Measurements from ENCODE around the gene APLP2. TPM values are rescaled to one million over a fixed set of nuclear protein-coding genes. Genes with fewer than 3 reads are reported as not detected.
"Not testable (repeated sequence)": the region's sequence is repeated elsewhere in the genome, so short reads cannot be mapped to it uniquely, and the experiment has no call there.

The APLP2 gene
- polyA plus RNA-seq, 6 donors from 2014 or later, result 289 to 343 (median 310) TPM

DNA sequence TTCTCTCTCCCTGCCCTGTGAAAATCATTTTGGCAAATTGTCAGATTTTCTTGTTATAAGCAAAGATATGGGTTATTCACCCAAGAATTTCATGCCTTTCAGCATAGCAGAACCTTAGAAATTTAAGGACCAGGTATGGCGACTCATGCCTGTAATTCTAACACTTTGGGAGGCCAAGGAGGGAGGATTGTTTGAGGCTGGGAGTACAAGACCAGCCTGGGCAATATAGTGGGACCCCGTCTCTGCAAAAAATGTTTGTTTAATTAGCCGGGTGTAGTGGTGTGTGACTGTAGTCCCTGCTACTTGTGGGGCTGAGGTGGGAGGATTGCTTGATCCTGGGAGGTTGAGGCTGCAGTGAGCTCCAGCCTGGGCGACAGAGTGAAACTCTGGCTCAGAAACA lies 27.6 kb downstream of the APLP2 start:
- DNase-seq (no peak), ATAC-seq (ENCODE audit: low read depth in 2 of 2) (no peak)
- Mint-ChIP-seq H3K4me3 (peak overlapping the region in 1 of 8 donors; percentile 15), H3K9me3 (no peaks in the 10 kb centered on the region), H3K36me3 (peaks cover 0 to 13% of the 10 kb centered on the region in 2 donors), H3K4me1 (peaks cover 38 to 86% (median 78%) of the 10 kb centered on the region in 3 donors), H3K27me3 (no peaks in the 10 kb centered on the region), H3K27ac (peak overlapping the region in 3 of 6 donors; percentile 12 to 78 (median 24))

DNA sequence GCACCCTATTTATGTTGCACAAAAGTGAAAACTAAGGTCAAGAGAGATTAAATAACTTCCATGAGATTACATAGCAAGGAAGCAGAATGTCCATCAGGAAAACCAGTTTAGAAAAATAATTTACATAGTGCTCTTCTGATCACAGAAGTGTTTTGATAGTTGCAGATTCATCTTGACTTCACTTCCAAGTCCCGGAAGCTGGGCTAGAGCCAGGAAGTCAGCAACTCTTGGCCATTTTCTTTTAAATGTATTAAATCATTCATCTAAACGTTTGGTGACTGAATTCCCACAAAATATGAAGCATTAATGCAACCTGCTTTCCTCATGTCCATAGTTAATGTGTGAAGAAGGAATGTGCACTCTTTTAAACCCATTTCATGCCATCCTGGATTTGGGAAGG lies 29.7 kb downstream of the APLP2 start:
- ATAC-seq (ENCODE audit: low read depth in 2 of 2) (no peak), DNase-seq (no peak)
- no peaks in the 10 kb centered on the region for H3K9me3 Mint-ChIP-seq
- H3K4me1 Mint-ChIP-seq, result peaks cover 41 to 86% (median 82%) of the 10 kb centered on the region in 3 donors
- no peaks in the 10 kb centered on the region for H3K27me3 Mint-ChIP-seq
- H3K4me3 Mint-ChIP-seq, result peak overlapping the region in 4 of 8 donors; percentile 21 to 47 (median 28)
- peak overlapping the region in 1 of 6 donors; percentile 32 for H3K27ac Mint-ChIP-seq
- peaks cover 0 to 6% of the 10 kb centered on the region in 2 donors for H3K36me3 Mint-ChIP-seq

DNA sequence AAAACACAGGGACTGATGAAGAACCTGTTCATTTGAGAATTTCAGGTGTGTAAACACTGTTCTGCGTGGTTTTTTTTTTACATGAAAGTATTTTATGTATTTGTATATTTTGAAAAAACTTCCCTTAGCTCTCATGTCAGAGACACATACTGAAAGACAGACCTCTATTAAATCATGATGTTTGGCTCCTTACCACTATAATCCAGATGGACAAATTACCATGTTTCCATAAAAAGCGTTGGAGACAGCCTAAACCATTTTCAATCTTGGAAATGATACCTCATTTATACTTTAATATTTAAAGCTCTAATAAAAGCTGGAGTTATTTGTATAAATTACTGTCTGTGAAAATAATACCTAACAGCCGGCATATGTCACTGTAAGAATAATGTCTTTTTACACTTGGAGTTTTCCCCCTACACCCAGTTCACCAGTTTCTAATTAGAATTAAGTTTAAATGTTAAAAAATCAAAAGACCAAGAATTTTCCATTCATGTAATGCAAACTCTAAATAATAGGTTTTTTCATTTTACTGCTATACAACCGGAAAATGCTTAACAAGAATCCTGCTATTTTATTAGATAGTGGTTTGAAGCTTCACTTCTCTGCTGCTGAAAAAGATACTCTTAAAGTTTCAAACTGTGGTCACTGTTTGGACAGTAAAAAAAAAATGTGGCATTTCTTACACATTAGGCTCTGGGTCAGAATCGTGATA lies 30.8 kb downstream of the APLP2 start:
- no peaks in the 10 kb centered on the region for H3K9me3 Mint-ChIP-seq
- ATAC-seq (ENCODE audit: low read depth in 2 of 2) (no peak), DNase-seq (no peak)
- peaks cover 30 to 84% (median 71%) of the 10 kb centered on the region in 3 donors for H3K4me1 Mint-ChIP-seq
- H3K36me3 Mint-ChIP-seq, result no peaks in the 10 kb centered on the region
- peak overlapping the region in 1 of 6 donors; percentile 24 for H3K27ac Mint-ChIP-seq
- no peaks in the 10 kb centered on the region for H3K27me3 Mint-ChIP-seq
- no peak overlapping the region for H3K4me3 Mint-ChIP-seq

DNA sequence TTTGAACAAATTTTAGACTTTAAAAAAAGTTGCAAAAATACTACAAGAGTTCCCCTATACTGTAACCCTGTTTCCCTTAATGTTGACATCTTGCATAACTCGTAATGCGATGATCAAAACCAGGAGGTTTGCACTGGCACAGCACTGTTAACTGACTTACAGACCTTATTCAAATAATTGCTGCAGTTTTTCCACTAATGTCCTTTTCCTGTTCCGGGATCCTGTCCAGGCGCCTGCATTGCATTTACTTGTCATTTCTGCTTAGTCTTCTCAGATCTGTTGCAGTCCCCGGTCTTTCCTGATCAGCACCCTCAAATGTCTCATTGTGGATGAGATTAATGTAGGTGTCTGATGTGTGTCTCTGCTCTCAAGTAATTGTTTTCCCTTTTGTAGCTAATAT lies 32.0 kb downstream of the APLP2 start:
- H3K36me3 Mint-ChIP-seq, result no peaks in the 10 kb centered on the region
- H3K27me3 Mint-ChIP-seq, result no peaks in the 10 kb centered on the region
- H3K27ac Mint-ChIP-seq, result peak overlapping the region in 2 of 6 donors; percentile 11 to 80
- DNase-seq, result no peak
- H3K9me3 Mint-ChIP-seq, result no peaks in the 10 kb centered on the region
- ATAC-seq (ENCODE audit: low read depth in 2 of 2), result no peak
- H3K4me1 Mint-ChIP-seq, result peaks cover 30 to 84% (median 71%) of the 10 kb centered on the region in 3 donors
- no peak overlapping the region for H3K4me3 Mint-ChIP-seq

DNA sequence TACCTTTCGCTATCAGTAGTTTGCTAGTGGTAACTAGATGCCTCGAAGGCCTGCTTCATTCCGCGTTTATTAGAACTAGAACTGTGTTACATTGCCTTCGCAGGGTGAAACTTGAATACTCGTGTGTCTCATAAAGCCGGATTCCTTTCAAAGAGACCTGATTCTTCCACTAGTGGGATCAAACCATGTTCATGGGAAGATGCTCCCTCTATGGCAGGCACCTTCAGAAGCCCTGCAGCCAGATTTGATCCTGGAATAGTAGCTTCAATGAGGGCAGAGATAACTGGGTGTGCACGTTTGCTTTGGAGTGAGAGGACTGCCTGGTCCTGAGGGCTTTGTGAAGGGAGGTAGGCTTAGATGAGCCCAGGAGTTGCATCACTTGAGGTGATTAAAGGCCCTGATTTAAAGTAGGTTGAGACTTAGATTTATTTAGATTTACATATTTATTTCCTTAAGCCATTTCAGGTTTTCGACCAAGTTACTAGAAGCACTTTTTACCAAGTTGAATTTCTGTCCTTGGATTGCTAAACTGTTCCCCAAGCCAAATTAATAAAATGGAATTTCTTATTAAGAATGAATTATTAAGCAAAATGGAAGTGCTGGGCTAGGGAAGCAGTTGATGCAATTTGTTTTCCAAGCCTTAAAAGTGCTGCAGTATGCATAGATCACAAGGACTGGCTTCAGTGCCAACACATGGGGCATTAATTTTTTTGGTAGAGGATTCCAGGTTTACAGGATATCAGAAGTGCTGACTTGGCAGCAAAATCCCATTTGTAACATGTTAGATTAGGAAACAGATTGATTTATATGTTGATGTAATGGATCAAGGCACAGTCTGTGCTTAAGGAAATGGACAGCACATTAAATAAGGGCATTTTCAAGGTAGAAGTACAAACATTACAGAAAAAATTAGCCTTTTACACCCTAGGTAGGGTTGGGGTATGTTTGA lies 32.9 kb downstream of the APLP2 start:
- Mint-ChIP-seq H3K27me3 (no peaks in the 10 kb centered on the region), H3K27ac (peak overlapping the region in 2 of 6 donors; percentile 33 to 89), H3K4me3 (peak overlapping the region in 1 of 8 donors; percentile 32), H3K4me1 (peaks cover 30 to 81% (median 64%) of the 10 kb centered on the region in 3 donors), H3K36me3 (no peaks in the 10 kb centered on the region), H3K9me3 (peaks cover 0 to 2% (median 0%) of the 10 kb centered on the region in 7 donors)
- no peak for ATAC-seq (ENCODE audit: low read depth in 2 of 2)
- DNase-seq, result no peak

DNA sequence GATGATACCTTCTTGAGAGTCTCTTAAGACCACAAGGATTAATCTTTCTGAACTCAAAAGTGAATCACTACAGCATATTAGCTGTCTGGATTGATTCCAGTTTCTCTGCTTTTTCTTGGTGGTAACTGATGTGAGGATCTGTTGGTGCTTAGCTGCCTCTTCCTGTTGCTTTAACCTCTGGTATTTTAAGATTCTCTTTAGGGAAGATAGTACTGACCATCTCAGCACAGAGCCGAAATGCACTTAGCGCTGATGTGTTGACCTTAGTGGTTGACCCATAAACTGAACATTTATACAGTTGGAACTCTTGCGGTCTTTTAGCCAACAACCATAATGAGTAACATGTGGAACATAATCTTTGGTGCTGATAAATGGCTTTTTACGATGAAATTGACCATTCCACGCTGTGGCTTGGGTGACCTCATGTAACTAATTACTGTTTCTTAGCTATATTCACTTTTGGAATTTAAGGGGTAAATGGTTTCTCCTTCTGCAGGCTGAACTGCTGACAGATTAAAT lies 33.7 kb downstream of the APLP2 start:
- ATAC-seq (ENCODE audit: low read depth in 2 of 2) (no peak), DNase-seq (no peak)
- Mint-ChIP-seq H3K9me3 (peaks cover 0 to 2% (median 0%) of the 10 kb centered on the region in 7 donors), H3K4me1 (peaks cover 30 to 82% (median 65%) of the 10 kb centered on the region in 3 donors), H3K36me3 (no peaks in the 10 kb centered on the region), H3K4me3 (no peak overlapping the region), H3K27ac (peak overlapping the region in 3 of 6 donors; percentile 18 to 45 (median 24)), H3K27me3 (no peaks in the 10 kb centered on the region)

DNA sequence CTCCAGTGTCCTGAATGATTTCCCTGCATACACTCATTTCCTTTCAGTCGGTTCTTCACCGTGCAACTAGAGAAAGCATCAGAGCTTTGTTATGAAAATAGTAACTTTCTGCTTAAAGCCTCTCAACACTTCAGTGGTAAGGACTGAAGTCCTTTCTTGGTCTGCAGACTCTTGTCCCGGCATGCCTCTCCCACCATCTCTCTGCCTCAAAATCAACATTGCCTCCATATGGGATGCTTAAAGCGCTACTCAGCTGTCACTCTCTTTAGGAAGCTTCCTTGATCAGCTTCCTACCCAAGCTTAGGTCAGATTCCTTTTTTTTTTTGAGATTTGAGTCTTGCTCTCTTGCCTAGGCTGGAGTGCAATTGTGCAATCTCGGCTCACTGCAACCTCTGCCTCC lies 36.7 kb downstream of the APLP2 start:
- Mint-ChIP-seq H3K4me1 (peaks cover 19 to 67% (median 45%) of the 10 kb centered on the region in 3 donors), H3K27me3 (no peaks in the 10 kb centered on the region), H3K27ac (peak overlapping the region in 3 of 6 donors; percentile 2 to 93 (median 68)), H3K4me3 (no peak overlapping the region), H3K36me3 (peaks cover 15% of the 10 kb centered on the region in 2 donors), H3K9me3 (peaks cover 0 to 2% (median 0%) of the 10 kb centered on the region in 7 donors)
- ATAC-seq (ENCODE audit: low read depth in 2 of 2) (no peak), DNase-seq (no peak)

DNA sequence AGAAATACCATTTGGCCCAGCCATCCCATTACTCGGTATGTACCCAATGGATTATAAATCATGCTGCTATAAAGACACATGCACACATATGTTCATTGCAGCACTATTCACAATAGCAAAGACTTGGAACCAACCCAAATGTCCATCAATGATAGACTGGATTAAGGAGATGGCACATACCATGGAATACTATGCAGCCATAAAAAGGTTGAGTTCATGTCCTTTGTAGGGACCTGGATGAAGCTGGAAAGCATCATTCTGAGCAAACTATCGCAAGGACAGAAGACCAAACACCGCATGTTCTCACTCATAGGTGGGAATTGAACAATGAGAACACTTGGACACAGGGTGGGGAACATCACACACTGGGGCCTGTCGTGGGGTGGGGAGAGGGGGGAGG lies 39.0 kb downstream of the APLP2 start:
- peaks cover 32 to 33% of the 10 kb centered on the region in 2 donors for H3K36me3 Mint-ChIP-seq
- not testable (repeated sequence) for H3K9me3 Mint-ChIP-seq; H3K27me3 Mint-ChIP-seq; H3K4me3 Mint-ChIP-seq; H3K27ac Mint-ChIP-seq; DNase-seq; ATAC-seq (ENCODE audit: low read depth in 2 of 2)
- H3K4me1 Mint-ChIP-seq, result peaks cover 11 to 56% (median 36%) of the 10 kb centered on the region in 3 donors

DNA sequence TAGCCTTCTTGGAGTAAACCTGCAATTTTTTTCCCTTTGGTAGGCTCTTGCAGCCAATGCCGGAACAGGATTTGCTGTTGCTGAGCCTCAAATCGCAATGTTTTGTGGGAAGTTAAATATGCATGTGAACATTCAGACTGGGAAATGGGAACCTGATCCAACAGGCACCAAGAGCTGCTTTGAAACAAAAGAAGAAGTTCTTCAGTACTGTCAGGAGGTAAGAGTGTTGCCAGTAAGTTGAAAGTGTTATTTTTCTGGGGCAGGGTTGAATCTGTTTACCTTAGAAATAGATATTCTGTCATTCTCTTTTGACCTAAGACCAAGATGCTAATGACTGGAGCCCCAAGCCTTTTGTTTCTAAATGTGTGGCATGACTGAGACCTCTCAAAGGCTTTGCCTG lies 39.7 kb downstream of the APLP2 start:
- peaks cover 17 to 58% (median 41%) of the 10 kb centered on the region in 3 donors for H3K4me1 Mint-ChIP-seq
- DNase-seq (no peak), ATAC-seq (ENCODE audit: low read depth in 2 of 2) (no peak)
- peaks cover 0 to 2% (median 0%) of the 10 kb centered on the region in 7 donors for H3K9me3 Mint-ChIP-seq
- H3K27me3 Mint-ChIP-seq, result no peaks in the 10 kb centered on the region
- peaks cover 32 to 33% of the 10 kb centered on the region in 2 donors for H3K36me3 Mint-ChIP-seq
- H3K4me3 Mint-ChIP-seq, result no peak overlapping the region
- peak overlapping the region in 3 of 6 donors; percentile 21 to 79 (median 74) for H3K27ac Mint-ChIP-seq

DNA sequence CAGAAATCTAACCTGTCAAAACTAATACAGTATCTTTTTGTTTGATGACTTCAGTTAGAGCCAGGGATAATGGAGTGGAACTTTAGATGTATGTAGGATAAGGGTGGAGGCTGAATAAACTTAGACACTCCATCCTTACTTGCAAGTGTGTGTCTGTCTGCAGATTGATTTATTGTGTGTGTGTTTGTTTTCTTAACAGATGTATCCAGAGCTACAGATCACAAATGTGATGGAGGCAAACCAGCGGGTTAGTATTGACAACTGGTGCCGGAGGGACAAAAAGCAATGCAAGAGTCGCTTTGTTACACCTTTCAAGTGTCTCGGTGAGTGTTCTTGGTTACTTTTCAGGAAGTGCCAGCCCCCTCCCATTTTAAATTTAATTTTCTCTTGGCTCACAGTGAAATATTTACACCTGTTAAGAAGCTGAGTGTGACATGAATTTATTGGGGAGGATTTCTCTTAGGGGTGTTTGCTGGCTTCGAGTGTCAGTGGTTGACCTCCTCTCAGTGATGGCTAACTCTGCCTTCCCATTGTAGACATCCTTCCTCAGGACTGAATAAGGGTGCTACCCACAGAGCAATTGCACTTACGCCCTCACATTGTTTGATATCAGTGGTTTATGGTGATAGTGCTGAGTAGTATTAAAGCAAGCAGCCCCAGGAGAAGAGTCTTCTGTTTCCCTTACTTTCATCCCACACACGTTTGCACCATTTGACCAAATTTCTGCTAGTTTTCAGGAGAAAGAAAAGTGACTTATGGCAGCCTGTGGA lies 40.8 kb downstream of the APLP2 start:
- peak overlapping the region in 1 of 8 donors; percentile 14 for H3K4me3 Mint-ChIP-seq
- peak overlapping the region in 4 of 6 donors; percentile 21 to 89 (median 69) for H3K27ac Mint-ChIP-seq
- DNase-seq (no peak), ATAC-seq (ENCODE audit: low read depth in 2 of 2) (no peak)
- peaks cover 0 to 2% (median 0%) of the 10 kb centered on the region in 7 donors for H3K9me3 Mint-ChIP-seq
- H3K4me1 Mint-ChIP-seq, result peaks cover 28 to 60% (median 51%) of the 10 kb centered on the region in 3 donors
- no peaks in the 10 kb centered on the region for H3K27me3 Mint-ChIP-seq
- H3K36me3 Mint-ChIP-seq, result peaks cover 32 to 33% of the 10 kb centered on the region in 2 donors

DNA sequence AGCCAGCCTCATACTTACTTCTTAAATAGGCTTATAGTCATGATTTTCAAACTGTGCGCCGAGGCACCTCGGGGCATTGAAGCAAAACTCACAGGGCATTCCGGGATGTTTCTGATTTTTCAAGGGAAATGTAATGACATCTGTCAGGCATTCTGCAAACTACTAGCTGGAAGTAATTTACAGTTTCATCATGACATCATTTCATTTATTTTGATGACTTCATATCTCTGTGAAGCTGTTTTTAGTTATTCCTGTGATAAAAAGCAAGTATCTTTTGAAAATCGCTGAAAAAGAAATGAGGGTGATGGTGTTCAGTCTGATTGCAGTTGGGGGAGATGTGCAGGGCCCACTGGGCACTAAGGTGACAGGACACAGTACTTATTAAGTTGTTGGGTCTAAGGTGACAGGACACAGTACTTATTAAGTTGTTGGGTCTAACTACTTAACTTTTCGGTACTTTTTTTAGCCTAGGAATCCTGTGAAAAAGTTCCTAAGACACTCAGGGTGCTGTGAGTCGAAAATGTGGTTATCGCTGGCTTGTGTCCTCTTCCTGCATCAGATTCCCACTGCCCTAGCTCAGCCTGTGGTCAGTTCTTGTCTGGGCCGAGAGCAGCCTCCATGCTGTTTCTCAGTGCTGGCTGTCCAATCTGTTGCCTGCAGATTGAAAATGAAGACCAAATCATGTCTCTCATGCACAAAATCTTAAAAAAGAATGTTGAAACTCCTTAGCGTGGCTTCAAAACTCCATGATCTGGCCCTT lies 42.6 kb downstream of the APLP2 start:
- ATAC-seq (ENCODE audit: low read depth in 2 of 2), result no peak
- Mint-ChIP-seq H3K27me3 (no peaks in the 10 kb centered on the region), H3K36me3 (peaks cover 32 to 33% of the 10 kb centered on the region in 2 donors), H3K27ac (peak overlapping the region in 4 of 6 donors; percentile 32 to 91 (median 78)), H3K4me3 (no peak overlapping the region), H3K9me3 (peaks cover 0 to 2% (median 0%) of the 10 kb centered on the region in 7 donors), H3K4me1 (peaks cover 24 to 62% (median 48%) of the 10 kb centered on the region in 3 donors)
- no peak for DNase-seq

DNA sequence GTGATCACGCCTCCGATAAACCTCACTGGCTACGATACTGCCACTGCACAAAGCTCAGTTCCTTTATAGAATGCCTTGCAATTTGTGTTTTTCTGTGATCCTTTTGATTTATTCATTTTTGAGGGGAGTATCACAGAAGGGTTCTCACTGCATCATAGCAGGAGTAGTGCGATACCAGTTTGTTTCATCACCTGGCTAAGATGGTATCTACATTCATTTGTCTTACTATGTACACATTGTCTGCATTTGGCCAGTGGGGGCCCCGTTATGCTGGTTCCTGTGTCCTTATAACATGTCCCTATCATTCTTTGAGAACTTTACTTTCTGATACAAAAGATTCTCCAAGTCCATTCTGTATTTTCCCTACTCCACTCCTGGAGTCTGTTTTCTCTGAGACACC lies 44.6 kb downstream of the APLP2 start:
- DNase-seq (no peak), ATAC-seq (ENCODE audit: low read depth in 2 of 2) (no peak)
- H3K9me3 Mint-ChIP-seq, result no peaks in the 10 kb centered on the region
- peaks cover 32 to 33% of the 10 kb centered on the region in 2 donors for H3K36me3 Mint-ChIP-seq
- H3K4me1 Mint-ChIP-seq, result peaks cover 35 to 72% (median 55%) of the 10 kb centered on the region in 3 donors
- H3K4me3 Mint-ChIP-seq, result peak overlapping the region in 5 of 8 donors; percentile 16 to 76 (median 24)
- peak overlapping the region; percentile 43 to 84 (median 62) for H3K27ac Mint-ChIP-seq
- H3K27me3 Mint-ChIP-seq, result no peaks in the 10 kb centered on the region

Data from naive B cell (primary cell).